Neutrophil (primary cell): Measurements from ENCODE around the gene GNAL.

Experiments used
- H3K27ac ChIP-seq: fragments of 200-600 bp; sonication (generic); 2 replicates; pipeline ENCODE4 v1.5.1; 2016; ENCODE audit warnings: mild to moderate bottlenecking, moderate library complexity
- H3K27me3 ChIP-seq: fragments of 200-600 bp; sonication (generic); 2 replicates; pipeline ENCODE4 v1.6.0; 2016; ENCODE audit warnings: mild to moderate bottlenecking
- H3K36me3 ChIP-seq: fragments of 200-600 bp; sonication (generic); 2 replicates; pipeline ENCODE4 v1.5.1; 2017
- H3K4me1 ChIP-seq, 2 experiments: fragments of 200-600 bp in 1 of 2; sonication (generic) in 1 of 2; 1 replicate in 1 of 2; 2 replicates in 1 of 2; pipeline versions ENCODE4 v1.5.1 to v1.6.1; 2013 to 2016; ENCODE audit warnings: low read depth in 1 of 2, low read length in 1 of 2, mild to moderate bottlenecking in 1 of 2, moderate library complexity in 1 of 2; ENCODE audit not compliant: control insufficient read depth in 1 of 2, insufficient read depth in 1 of 2
- H3K4me3 ChIP-seq, 2 experiments: fragments of 200-600 bp in 1 of 2; sonication (generic) in 1 of 2; 1 replicate in 1 of 2; 2 replicates in 1 of 2; pipeline ENCODE4 v1.5.1; 2013 to 2016; ENCODE audit warnings: low read depth in 1 of 2, low read length in 1 of 2, mild to moderate bottlenecking in 1 of 2, moderate library complexity in 1 of 2
- H3K9me3 ChIP-seq: fragments of 200-600 bp; sonication (generic); 2 replicates; pipeline ENCODE4 v1.5.1; 2016
- CTCF ChIP-seq: fragments of 200-600 bp; sonication (generic); IDR thresholded peaks from 2 replicates; pipeline ENCODE4 v1.5.1; 2016; ENCODE audit warnings: antibody characterized with exemption

Gene GNAL

DNA sequence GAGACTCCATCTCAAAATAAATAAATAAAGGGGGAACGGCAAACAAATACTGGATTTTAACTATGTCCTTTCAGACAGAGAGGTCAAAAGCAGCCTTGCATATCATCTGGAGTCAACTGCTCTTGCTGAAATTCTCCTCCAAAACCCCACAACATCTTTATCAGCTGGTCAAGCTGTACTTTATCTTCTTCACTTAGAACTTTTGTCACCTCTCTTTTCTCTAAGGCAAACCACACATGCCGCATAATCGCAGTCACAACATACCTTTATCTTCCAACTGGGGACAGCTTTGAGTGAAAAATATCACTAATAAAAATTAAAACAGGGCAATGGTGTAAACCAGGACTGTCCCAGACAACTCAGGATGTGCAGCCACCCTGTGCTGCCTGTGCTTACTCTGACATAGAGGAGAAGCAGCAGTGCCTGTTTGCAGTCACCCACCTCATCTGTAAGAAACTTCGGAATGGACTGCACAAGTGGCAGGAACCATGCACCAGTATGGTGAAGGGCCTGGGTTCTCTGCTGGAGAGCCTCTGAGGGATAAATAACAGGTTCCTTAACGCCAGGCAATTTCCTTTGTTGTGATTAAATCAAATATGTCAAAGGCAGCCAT lies 212.9 kb downstream of the GNAL start:
- Histone ChIP-seq H3K27me3 (no peaks in the 10 kb centered on the region), H3K4me3 (no peak overlapping the region), H3K36me3 (peaks cover 84% of the 10 kb centered on the region), H3K27ac (peak overlapping the region; percentile 43), H3K4me1 (peaks cover 24 to 28% of the 10 kb centered on the region in 2 experiments), H3K9me3 (no peaks in the 10 kb centered on the region)
- no peak for TF ChIP-seq CTCF

DNA sequence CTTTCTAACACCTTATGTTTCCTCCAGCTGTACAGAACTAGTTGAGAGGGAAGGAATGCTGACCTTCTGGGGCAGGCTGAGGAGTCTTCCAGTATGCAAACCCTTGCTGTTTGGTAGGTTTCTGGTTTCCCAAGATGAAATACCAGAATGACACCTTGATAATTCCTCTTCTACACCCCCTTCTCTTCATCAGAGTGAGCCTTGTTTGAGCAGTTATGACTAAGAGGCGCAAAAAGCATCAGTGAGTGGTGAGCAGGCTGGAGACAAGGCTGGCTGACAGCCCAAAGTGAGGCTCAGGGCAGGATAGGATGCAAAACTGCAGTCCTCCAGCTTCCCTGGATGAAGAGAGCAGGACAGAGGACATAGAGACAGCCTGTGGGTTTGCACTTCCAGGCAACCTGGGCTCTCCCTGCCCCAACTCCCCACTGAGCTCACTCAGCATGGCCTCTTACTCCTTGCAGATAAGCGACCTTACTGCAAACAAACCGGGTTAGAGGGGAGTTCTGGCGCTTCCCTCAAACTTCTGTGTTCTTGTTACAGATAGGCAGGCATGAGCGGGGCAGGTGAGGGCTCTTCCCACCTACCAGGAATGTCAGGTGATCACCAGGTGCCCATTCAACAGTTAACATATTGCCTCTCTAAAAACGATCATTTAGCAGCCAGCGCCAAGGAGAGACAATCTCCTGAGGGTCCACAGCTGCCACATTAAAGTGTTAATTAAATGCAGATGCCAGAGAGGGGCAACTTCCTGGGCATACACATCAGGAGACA lies 213.6 kb downstream of the GNAL start:
- Histone ChIP-seq H3K27me3 (no peaks in the 10 kb centered on the region), H3K27ac (peak overlapping the region; percentile 43), H3K36me3 (peaks cover 78% of the 10 kb centered on the region), H3K9me3 (no peaks in the 10 kb centered on the region), H3K4me3 (no peak overlapping the region), H3K4me1 (peaks cover 32 to 36% of the 10 kb centered on the region in 2 experiments)
- no peak for TF ChIP-seq CTCF

GRCh38 chr18:11905613-11906012 lies 216.5 kb downstream of the GNAL start:
- peaks cover 41 to 45% of the 10 kb centered on the region in 2 experiments for H3K4me1 ChIP-seq
- H3K9me3 ChIP-seq: no peaks in the 10 kb centered on the region
- peak overlapping the region; percentile 45 for H3K27ac ChIP-seq
- no peak overlapping the region for H3K4me3 ChIP-seq
- H3K27me3 ChIP-seq: no peaks in the 10 kb centered on the region
- H3K36me3 ChIP-seq: peaks cover 51% of the 10 kb centered on the region
- no peak for TF ChIP-seq CTCF

- Histone ChIP-seq H3K9me3 (no peaks in the 10 kb centered on the region), H3K4me3 (no peak overlapping the region), H3K36me3 (peaks cover 46% of the 10 kb centered on the region), H3K4me1 (peaks cover 41 to 48% of the 10 kb centered on the region in 2 experiments), H3K27ac (peak overlapping the region; percentile 45), H3K27me3 (no peaks in the 10 kb centered on the region)
- TF ChIP-seq CTCF: no peak
Observed at GRCh38 chr18:11906176-11906575, 217.1 kb downstream of the GNAL start.

DNA sequence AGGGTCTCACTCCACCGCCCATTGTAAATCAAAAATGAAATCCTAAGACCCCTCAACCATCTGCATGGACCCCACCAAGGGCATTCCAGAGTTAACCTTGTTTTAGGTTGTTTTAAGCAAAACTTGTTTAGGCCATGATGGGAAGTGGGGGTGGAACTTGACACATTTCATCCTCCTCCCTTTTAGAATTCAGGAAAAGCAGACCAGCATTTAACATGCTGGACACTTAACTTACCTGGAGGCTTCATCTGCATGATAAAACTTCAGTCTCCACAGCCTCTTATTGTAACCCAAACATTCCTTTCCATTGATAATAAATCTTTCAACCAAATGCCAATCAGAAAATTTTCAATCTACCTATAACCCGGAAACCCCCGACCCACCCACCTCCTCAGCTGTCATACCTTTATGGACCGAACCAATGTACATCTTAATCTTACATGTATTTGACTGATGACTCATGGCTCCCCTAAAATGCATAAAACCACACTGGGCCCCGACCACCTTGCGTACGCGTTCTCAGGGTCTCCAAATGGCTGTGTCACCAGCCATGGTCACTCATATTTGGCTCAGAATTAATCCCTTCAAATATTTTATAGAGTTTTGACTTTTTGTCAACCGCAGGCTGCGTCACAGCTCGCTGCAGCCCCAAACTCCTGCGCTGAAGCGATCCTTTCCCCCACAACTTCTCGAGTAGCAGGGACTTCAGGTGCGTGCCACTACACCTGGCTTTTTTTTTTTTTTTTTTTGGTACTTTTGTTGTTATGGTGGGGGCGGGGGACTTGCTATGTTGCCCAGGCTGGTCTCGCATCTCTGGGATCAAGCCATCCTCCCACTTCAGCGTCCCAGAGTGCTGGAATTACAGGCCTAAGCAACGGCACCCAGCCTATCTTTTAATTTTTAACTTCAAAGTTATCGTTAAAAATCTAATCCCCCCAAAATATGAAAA lies 218.1 kb downstream of the GNAL start:
- no peak for TF ChIP-seq CTCF
- peaks cover 41 to 48% of the 10 kb centered on the region in 2 experiments for H3K4me1 ChIP-seq
- H3K9me3 ChIP-seq: no peaks in the 10 kb centered on the region
- peak overlapping the region; percentile 100 for H3K27ac ChIP-seq
- H3K36me3 ChIP-seq: peaks cover 36% of the 10 kb centered on the region
- peak overlapping the region; percentile 79 to 96 for H3K4me3 ChIP-seq
- H3K27me3 ChIP-seq: no peaks in the 10 kb centered on the region
